Measurements from ENCODE around the gene TOM1.

The TOM1 gene

DNA sequence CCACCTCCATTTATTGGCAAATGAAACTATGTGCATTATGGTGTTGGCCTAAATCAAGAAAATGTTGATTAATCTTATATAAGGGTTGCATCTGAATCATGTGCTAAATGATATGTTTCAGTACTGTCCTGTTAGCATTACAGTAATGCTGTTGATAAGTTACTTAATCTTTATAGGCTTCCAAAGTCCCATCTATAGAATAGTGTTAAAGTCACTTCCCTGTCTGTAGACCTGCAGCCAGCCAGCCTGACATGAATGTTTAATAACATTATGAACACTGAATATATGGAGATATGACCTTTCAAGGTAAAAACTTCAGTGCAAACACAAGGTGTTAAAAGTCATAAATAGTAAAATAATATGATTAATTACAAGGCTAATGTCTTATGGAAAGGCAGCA lies 3.6 kb upstream of the TOM1 start:
- Mint-ChIP-seq H3K4me3 (no peak overlapping the region), H3K27me3 (no peaks in the 10 kb centered on the region), H3K9me3 (no peaks in the 10 kb centered on the region), H3K27ac (no peak overlapping the region), H3K4me1 (peaks cover 17% of the 10 kb centered on the region), H3K36me3 (peaks cover 33% of the 10 kb centered on the region)
- no peak for ATAC-seq

DNA sequence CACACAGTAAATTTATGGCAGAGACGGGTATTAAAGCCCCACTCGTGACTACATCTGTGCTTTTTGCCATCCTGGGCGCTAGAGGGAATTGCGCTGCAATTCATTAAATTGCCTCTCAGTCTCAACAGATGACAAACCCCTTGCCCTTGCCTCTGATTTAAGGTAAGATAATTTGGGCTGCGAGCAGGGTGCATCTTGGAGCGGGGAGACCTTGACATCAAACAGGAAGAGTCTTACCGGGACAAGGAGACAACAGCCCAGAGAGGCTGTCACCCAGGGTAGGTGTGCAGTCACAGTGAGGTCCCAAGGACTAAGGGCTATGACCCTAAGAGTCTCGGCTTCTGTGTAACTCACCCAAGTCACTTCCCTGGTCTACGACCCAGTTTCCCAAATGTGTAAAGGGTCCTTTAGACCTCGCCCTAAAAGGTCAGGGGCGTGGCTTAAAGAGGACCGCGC lies 449 bp upstream of the TOM1 start:
- Mint-ChIP-seq H3K4me1 (peaks cover 36% of the 10 kb centered on the region), H3K36me3 (peaks cover 21% of the 10 kb centered on the region), H3K27ac (peak overlapping the region; percentile 93), H3K9me3 (no peaks in the 10 kb centered on the region), H3K27me3 (no peaks in the 10 kb centered on the region), H3K4me3 (peak overlapping the region; percentile 92)
- peak; percentile 37 for ATAC-seq

DNA sequence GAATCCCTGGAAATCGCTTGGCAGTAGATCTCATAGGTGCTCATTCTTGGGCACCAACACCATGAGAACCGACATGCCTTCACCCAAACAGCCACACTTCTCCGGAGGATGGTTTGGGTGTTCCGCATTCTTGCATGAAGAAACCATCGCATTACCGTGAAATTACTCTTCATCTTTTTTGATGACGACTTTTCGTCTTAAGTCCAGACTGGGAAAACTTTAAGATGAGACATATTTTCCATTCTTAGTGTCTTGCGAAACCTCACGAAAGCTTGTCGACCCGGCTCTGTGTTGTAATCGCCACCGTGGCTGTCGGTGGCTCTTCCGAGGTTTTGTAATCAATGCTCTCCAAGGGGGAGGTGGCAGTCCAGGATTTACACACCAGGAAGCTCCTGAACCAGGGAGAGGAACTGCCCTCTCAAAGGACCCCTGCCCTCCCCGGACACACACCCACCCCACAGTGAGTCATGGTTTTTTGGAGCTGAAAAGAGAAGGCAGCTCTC lies 1.7 kb downstream of the TOM1 start:
- Mint-ChIP-seq H3K27ac (peak overlapping the region; percentile 93), H3K4me1 (peaks cover 57% of the 10 kb centered on the region), H3K36me3 (peaks cover 29% of the 10 kb centered on the region), H3K9me3 (no peaks in the 10 kb centered on the region), H3K4me3 (peak overlapping the region; percentile 92), H3K27me3 (no peaks in the 10 kb centered on the region)
- ATAC-seq: no peak

DNA sequence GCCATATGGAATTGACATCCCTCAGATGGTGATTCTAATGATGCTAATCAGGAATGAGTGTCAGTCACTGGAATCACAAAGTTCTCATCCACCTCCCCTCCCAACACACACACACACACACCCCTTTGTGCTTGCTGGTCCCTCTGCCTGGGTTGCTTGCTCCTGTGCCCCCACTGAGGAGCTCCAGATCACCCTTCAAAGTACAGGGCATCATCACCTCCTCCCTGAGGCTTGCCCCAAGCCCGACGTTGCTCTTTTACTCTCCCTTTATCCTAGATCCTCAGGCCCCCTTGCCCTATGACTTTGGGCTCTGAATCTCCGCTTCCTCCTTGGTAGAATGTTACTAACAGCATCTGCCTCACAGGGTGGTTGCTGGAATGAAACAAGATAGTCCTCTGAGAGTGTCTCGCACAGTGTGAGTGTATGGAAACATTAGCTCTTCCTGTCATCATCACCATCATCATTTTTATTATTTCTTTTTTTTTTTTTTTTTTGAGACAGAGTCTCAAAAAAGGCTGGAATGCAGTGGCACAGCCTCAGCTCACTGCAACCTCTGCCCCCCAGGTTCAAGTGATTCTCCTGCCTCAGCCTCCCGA lies 3.4 kb downstream of the TOM1 start:
- H3K9me3 Mint-ChIP-seq: no peaks in the 10 kb centered on the region
- no peak for ATAC-seq
- H3K27ac Mint-ChIP-seq: peak overlapping the region; percentile 26
- peaks cover 40% of the 10 kb centered on the region for H3K36me3 Mint-ChIP-seq
- H3K4me1 Mint-ChIP-seq: peaks cover 70% of the 10 kb centered on the region
- no peaks in the 10 kb centered on the region for H3K27me3 Mint-ChIP-seq
- peak overlapping the region; percentile 37 for H3K4me3 Mint-ChIP-seq

DNA sequence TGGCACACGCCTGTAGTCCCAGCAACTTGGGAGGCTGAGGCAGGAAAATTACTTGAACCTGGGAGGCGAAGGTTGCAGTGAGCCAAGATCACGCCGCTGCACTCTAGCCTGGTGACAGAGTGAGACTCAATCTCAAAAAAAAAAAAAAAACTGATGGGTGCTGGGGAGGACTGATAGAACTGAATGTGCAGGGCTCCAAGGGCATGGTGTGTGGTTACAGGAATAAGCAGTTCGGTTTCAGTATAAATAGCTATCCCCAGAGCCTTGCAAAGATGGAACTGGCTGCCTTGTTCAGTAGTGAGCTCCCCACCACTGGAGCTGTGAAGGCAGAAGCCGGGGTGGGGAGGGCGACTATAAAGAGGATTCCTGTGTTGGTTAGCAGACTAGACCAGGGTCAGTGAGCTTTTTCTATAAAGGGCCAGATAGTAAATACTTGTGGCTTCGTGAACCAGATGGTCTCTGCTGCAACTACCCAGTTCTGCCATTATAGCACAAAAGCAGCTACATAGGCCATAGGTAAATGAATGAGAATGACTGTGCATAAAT lies 5.9 kb downstream of the TOM1 start:
- no peaks in the 10 kb centered on the region for H3K27me3 Mint-ChIP-seq
- H3K36me3 Mint-ChIP-seq: peaks cover 49% of the 10 kb centered on the region
- peak overlapping the region; percentile 88 for H3K27ac Mint-ChIP-seq
- no peak for ATAC-seq
- H3K4me1 Mint-ChIP-seq: peaks cover 82% of the 10 kb centered on the region
- H3K9me3 Mint-ChIP-seq: no peaks in the 10 kb centered on the region
- H3K4me3 Mint-ChIP-seq: no peak overlapping the region

DNA sequence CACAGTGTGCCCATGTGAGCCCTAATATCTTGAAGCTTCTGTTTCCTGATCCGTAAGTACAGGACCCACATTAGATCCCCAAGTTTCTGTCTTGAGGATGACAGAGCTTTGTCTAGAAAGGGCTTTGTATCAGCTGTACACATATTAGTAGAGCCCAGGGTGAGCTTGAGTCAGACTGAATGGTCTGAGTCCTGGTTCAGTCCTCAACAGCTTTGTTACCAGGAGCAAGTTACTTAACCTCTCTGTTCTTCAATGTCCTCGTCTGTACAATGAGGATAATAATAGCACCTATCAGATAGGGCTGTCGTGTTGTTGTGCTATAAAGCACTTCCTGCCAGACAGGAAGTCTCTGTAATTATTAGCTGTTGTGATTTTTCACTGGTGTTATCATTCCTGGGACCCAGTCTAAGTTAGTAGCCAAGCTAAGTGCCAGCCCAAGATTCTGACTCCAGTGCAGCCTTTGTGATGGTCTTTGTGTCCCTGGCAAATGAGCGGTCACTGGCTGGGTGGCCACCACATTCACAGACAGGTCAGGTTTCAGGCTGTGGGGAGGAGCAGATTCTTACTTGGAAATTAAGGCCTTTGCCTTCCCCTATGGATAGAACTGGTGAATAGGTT lies 6.8 kb downstream of the TOM1 start:
- Mint-ChIP-seq H3K9me3 (no peaks in the 10 kb centered on the region), H3K36me3 (peaks cover 47% of the 10 kb centered on the region), H3K27ac (peak overlapping the region; percentile 88), H3K27me3 (no peaks in the 10 kb centered on the region), H3K4me3 (no peak overlapping the region), H3K4me1 (peaks cover 88% of the 10 kb centered on the region)
- no peak for ATAC-seq

DNA sequence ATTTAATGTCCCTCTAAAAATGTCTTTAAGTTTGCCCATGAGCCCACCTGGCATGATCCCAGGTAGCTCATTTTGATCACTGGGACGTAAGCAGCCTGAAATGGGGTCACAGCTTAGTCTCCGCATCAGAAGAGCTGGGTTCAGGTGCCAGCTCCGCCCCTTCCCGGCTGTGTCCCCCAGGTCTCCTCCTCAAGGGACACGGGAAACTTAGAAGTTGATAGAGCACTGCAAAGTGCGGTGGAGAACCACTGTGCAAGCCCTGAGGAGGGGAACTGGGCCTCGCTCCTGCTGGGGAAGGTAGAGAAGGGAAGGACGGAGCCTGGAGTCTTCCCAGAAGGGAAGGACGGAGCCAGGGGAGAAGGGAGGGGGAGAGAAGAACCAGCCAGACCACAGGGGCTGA lies 7.7 kb downstream of the TOM1 start:
- H3K27ac Mint-ChIP-seq: peak overlapping the region; percentile 88
- H3K27me3 Mint-ChIP-seq: no peaks in the 10 kb centered on the region
- no peaks in the 10 kb centered on the region for H3K9me3 Mint-ChIP-seq
- no peak for ATAC-seq
- no peak overlapping the region for H3K4me3 Mint-ChIP-seq
- peaks cover 45% of the 10 kb centered on the region for H3K36me3 Mint-ChIP-seq
- peaks cover 94% of the 10 kb centered on the region for H3K4me1 Mint-ChIP-seq

DNA sequence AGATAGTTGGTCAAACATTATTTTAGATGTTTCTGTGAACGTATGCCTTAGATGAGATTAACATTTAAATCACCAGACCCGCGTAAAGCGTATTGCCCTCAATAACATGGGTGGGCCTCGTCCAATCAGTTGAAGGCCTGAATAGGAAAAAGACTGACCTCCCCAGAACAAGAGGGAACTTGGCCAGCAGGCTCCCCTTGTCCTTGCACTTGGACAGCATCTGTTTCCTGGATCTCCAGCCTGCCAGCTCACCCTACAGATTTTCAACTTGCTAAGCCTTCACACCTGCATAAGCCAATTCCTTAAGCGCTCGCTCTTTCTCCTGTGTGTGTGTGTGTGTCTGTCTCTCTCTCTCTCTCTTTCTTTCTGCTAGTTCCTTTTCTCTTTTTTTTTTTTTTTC lies 8.2 kb downstream of the TOM1 start:
- no peak for ATAC-seq
- Mint-ChIP-seq H3K27ac (peak overlapping the region; percentile 88), H3K36me3 (peaks cover 46% of the 10 kb centered on the region)

DNA sequence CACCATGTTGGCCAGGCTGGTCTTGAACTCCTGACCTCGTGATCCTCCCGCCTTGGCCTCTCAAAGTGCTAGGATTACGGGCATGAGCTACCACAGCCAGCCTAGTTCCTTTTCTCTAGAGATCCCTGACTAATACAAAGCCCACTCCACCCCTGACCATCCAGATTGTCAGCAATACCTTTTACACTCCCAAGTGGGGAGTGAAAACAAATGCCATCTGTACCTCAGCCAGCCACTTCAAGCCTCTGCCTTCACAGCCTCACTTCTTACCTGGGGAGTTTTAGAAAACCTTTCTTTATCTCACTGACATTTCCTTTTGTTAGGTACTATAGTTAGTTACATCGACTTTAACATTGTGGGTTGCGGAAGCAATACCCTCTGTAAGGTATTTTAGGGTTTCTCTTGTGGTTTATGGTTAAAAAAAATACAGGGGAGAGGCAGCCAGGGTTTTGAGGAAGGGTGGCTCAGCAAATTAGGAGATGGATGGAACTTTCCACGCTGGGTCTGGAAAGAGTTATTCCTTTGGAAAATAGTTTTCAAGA lies 8.9 kb downstream of the TOM1 start:
- Mint-ChIP-seq H3K27me3 (no peaks in the 10 kb centered on the region), H3K27ac (peak overlapping the region; percentile 88), H3K4me3 (peak overlapping the region; percentile 33), H3K36me3 (peaks cover 41% of the 10 kb centered on the region), H3K4me1 (peaks cover 94% of the 10 kb centered on the region), H3K9me3 (no peaks in the 10 kb centered on the region)
- peak; percentile 59 for ATAC-seq

More for the DNA sequence above, 8.2 kb downstream of the TOM1 start:
- peak overlapping the region; percentile 43 for H3K4me3 Mint-ChIP-seq
- H3K27me3 Mint-ChIP-seq: no peaks in the 10 kb centered on the region
- H3K9me3 Mint-ChIP-seq: no peaks in the 10 kb centered on the region
- peaks cover 97% of the 10 kb centered on the region for H3K4me1 Mint-ChIP-seq

DNA sequence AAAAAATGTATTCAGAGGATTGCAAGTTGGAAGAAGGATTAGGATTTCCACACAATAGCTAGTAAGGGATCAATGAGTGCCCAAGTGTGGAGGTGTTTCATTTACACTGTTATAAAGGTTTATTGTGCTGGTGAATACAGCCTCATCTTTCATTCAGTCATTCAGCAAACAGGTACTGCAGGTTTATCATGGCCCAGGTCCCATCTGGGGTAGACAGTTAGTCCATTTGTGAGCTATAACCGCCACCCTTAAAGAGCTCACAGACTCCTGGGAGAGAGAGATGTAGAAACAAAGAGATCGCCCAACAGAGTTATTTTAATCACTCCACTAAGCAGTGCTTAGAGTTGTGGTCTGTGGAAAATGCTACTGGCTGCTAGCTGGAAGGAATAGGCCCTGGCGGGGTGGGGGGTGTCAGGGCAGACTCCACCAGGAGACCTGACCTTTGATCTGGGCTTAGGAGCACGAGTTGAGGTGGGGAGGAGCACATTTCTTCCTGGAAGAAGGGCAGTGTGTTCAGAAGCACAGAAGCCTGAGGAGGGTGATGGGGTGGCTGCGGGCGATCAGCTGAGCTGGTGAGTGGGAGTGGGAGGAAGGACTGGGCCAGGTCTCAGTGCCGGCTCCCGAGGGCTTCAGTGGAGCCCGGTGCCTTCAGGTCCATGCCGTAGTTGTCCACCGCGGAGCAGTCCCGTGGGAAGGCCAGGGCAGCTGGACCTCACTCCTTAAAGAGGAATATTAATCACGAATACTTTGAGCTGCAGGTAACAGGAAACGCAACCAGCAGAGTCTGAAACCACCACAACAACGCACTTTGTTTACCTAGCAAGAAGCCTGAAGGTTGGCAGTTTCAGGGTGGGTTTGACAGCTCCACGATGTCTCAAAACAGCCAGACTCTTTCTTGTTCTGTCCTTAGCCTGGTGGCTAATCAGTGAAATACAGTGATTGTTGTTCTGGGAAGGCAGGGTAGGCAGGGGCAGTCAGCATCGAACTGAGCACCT lies 11.2 kb downstream of the TOM1 start:
- Mint-ChIP-seq H3K27ac (peak overlapping the region; percentile 88), H3K4me3 (peak overlapping the region; percentile 63), H3K36me3 (peaks cover 42% of the 10 kb centered on the region), H3K27me3 (no peaks in the 10 kb centered on the region), H3K4me1 (peaks cover 87% of the 10 kb centered on the region), H3K9me3 (no peaks in the 10 kb centered on the region)
- peak; percentile 21 for ATAC-seq

DNA sequence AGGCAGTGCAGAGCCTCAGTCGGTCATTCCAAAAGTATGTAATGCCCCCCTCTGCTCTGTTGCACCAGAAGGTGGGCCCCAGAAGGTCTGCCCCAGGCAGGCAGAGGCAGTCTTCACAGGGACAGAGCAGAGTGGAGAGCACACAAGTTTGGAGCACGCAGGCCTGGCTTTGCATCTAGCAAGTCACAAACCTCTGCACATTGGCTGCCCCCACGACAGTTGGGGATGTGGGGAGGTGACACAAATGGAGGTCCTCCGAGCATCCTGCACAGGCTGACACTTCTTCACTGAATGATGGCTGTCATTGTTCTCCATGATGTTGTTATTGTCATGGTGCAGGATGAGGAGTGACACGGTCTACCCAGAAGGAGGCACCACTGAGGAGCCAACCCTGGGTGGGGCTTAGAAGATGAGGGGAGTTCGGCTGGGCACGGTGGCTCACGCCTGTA lies 11.9 kb downstream of the TOM1 start:
- Mint-ChIP-seq H3K9me3 (no peaks in the 10 kb centered on the region), H3K4me1 (peaks cover 80% of the 10 kb centered on the region), H3K4me3 (peak overlapping the region; percentile 63), H3K36me3 (peaks cover 37% of the 10 kb centered on the region), H3K27me3 (no peaks in the 10 kb centered on the region), H3K27ac (peak overlapping the region; percentile 88)
- ATAC-seq: no peak

DNA sequence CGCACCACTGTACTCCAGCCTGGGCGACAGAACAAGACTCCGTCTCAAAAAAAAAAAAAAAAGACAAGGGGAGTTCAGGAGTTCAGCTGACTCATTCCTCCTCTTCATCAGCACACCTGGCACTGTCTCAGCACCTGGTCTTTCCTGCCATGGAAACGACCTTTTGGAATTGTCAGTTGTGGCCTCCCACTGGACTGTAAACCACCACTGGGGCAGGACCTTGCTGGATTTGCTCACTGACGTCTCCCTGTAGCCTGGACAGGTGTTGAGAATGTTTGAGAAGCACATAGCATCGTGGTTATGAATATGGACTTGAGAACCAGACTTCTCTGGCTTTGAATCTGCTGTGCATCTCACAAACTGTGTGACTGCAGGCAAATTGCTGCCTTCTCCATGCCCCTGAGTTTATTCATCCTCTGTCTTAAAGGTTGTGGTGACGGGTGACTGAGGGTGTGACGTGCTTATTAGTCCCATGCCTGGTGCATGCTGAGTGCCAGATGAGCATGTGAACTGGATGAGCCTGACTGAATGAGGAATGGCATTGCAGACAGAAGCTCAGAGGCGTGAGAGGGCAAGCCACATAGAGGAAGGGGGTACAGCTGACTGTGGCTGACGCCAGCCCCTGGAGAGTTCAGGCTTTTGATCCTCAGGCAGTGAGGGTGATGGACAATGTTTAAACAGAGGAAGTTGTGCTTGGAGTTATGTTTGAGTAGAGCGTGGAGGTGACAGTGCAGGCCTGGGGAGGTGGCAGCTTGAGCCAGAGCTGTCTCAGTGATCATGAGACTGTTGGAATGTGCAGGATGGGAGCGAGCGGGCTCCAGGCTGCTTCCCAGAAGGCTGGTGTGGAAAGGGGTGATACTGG lies 12.7 kb downstream of the TOM1 start:
- Mint-ChIP-seq H3K36me3 (peaks cover 41% of the 10 kb centered on the region), H3K4me1 (peaks cover 72% of the 10 kb centered on the region), H3K27ac (peak overlapping the region; percentile 88), H3K27me3 (no peaks in the 10 kb centered on the region), H3K4me3 (peak overlapping the region; percentile 7), H3K9me3 (no peaks in the 10 kb centered on the region)
- peak; percentile 52 for ATAC-seq

DNA sequence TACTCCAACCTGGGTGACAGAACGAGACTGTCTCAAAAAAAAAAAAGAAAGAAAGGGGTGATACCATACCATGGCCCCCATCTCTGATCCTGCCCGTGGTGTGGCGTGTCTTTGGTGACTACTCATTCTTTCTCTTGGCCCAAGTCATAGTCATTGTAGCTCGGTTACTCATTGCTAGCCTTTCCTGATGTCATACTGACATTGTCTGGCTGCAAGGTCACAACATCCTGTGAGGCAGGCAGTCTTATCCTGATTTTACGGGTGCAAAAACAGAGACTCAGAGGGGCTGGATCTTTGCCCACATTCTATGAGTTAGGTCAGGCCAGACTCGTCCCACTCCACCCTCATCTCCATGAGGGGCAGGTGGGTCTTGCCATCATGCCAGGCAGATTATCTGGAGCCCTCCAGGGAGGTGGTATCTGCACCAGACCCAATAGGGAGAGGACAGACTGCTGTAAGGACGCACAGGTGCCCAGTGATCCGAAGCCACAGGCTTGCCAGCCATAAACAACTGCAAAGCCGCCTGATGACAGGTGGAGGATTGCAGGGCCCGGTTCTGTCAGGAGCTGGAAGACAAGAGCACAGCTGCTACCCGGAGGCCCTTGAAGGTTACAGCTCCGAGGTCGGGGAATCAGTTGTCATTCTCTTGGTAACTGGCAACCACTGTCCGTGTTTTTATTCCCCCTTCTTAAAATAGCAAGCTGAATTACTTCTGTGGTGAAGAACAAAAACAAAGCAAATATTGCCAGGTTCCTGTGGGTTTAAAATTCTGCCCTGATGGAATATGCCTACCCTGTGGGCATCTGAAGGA lies 13.8 kb downstream of the TOM1 start:
- H3K4me3 Mint-ChIP-seq: no peak overlapping the region
- H3K4me1 Mint-ChIP-seq: peaks cover 61% of the 10 kb centered on the region
- no peak for ATAC-seq

More for the DNA sequence above, 13.8 kb downstream of the TOM1 start:
- Mint-ChIP-seq H3K27me3 (no peaks in the 10 kb centered on the region), H3K36me3 (peaks cover 41% of the 10 kb centered on the region), H3K9me3 (no peaks in the 10 kb centered on the region), H3K27ac (peak overlapping the region; percentile 88)
